Activated T-cell treated with anti-CD3 and anti-CD28 coated beads for 24 hours (primary cell): ENCODE results near the gene FARP1.

Experiments used
- DNase-seq: peaks from one replicate; pipeline ENCODE4 v3.0.0-alpha.2; 2020; ENCODE audit warnings: low read depth

The FARP1 gene

DNA sequence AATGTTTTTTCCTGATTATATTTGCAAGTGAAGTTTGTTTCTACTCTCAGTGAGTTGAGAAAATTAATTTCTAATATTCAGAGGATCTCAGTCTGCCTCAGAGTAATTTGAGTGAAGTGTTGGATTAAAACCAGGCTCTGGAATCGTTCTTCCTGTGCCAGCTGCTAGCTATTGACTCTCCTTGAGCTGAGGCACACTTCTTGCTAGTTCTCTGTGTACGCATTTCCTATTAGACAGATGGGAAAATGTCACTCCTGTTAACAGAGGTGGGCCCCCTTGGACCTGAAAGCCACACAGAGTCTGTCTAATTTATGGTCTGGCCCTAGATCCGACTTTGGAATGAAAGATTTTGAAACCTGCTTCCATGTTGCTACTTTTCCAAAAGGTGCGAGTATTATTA lies 141.8 kb downstream of the FARP1 start:
- DNase-seq, result no peak

DNA sequence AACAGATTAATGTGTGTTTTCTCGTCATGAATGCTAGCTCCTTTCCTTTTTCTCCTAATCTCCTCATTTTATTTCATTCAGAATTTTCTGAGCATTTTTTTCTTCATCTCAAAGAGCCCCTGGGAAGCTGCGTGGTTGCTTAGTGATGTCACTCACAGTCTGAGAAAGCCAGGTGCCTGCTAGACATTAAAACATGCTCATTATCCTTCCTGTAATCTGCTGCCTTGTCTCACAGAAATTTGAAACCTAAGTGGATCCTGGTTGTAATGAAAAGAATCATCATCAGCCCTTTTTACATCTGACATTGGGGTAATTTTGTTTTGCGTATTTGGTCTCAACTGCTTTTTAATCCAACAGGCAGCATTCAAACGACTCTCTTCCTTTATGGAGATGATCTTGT lies 142.4 kb downstream of the FARP1 start:
- DNase-seq, result no peak

DNA sequence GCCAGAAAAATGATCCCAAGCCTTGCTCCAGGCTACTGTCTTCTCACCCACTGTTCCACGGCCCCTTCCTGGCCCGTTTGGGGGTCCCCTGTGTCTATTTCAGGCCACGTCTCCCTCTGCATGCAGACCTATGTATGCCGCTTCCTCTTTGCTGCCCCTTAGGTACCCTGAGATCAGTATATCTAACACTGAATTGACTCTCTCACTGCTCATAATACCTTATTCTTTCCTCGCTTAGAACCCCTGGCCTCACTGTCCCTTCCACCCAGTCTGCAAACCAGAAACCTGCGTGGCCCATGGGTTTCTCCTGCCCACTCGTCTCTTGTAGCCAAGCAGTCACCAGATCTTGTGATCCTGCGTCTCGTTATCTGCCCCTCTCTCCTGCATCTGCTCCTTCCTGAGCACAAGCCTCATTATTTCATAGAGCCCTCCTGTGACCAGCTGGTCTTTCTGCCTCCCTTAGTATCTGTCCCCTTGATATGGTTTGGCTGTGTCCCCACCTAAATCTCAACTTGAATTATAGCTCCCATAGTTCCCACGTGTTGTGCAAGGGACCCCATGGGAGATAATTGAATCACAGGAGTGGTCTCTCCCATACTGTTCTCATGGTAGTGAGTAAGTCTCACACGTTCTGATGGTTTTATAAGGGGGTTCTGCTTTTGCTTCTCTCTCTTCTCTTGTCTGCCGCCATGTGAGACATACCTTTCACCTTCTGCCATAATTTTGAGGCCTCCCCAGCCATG lies 143.1 kb downstream of the FARP1 start:
- DNase-seq, result no peak

DNA sequence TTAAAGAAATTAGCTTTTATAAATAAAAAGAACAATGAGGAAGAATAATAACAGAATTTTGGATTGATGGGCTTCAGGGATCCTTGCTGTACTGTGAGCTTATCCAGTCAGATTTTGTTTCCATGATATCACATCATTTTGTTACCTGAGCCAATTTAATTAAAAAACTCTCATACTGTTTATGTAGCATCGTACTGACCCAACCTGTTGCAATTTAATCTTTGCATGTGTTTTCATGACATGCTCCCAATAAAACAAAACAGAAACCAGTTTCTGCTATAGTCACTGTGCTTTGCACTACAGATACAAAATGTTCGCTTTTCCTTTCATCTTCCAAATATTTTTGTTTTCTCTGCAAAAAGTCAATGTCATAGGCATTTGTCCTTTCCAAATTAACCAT lies 143.9 kb downstream of the FARP1 start:
- DNase-seq, result no peak

DNA sequence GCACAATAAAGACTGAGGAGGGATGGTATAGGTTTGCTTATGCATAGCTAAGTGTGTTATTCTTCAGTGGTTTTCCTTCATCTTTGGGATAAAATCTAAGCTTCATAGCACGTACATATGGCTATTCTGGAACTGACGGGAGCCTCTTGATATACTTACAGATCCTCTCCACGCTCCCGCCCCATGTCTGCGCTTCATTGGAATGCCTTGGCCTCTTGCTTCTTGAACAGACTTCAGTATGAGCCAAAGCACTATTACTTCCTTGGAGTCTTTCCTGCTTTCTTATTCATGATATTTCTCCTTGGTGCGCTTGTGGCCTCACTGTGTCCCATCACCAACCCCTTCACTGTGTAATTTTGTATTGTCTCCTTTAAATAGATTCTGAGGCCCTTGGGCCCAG lies 145.3 kb downstream of the FARP1 start:
- DNase-seq, result no peak

DNA sequence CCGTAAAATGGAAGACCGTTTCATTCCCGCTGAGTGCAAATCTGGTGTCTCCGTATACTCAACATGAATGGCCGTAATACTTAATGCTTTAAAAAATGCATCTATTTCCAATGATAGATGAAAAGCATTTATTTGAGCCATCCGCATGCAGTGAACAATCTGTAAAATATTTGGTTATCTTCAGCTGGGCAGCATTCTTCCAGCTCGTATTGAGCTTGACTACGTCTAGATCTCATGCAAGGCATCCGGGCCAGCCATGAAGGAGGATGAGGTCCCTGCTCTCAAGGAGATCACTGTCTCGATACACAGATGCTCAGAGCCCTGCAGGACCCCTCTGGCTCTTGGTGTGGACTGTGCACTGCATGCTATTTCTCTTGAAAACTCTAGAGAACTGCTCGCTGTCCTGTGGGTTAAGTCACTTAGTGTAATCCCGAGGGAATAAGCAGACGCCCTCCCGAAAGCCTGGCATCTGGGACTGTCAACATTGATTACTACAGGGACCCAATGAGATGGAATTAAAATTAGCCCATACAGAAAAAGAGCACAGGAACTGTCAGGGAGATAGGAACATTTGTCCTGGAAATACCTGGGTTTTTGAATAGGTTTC lies 146.5 kb downstream of the FARP1 start:
- no peak for DNase-seq

DNA sequence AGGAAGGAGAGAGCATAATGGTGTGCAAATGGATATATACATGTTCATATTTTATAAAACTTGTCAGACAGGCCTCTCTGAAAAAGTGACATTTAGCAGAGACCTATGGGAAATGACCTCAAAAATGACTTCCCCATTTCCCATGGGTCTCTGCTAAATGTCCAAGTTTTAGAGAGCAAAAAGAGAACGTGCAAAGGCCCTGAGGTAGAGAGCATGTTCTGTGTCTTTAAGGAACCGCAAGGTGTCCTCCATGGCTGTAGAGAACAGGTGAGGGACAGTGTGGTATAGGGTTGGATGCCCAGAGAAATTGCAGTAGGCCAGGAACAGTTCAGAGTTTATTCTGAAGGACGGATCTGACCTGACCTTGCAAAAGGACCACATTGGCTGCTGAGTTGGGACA lies 147.4 kb downstream of the FARP1 start:
- no peak for DNase-seq

DNA sequence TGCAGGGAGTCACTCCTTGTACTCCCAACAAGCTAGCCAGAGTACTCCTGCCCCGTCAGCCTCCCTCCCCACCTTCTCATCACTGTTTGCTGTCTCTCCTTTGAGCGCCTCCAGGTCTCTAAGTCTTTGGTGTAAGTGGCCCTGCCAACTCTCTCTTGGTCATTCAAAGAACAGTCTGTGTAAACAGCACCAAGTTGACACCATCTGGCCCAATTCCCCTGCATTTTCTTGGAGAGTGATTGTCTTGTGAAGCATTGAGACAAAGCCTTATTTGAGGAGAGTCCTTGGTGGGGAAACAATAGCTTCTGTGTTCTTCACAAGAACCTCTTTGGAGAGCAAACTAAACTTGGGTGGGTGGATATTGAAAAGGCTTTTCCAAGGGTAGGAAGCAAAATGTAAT lies 148.8 kb downstream of the FARP1 start:
- no peak for DNase-seq

DNA sequence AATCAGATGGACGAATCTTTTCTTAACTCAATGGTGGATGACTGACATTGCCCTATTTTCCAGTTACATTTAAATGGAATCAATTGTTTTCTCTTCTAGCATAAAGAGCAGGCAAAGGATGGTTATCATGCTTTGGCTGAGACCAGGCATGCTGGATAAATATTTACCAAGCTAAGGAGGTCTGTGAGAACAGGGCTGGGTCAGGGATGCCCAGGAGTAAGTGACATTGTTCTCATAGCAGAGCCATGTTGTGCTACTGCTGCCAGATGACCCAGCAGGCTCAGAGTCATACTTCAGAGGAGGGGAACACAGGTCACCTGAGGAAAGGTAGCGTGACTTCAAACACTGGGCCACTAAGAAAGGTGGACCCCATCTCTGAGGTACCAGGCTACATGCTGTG lies 150.2 kb downstream of the FARP1 start:
- DNase-seq, result no peak

DNA sequence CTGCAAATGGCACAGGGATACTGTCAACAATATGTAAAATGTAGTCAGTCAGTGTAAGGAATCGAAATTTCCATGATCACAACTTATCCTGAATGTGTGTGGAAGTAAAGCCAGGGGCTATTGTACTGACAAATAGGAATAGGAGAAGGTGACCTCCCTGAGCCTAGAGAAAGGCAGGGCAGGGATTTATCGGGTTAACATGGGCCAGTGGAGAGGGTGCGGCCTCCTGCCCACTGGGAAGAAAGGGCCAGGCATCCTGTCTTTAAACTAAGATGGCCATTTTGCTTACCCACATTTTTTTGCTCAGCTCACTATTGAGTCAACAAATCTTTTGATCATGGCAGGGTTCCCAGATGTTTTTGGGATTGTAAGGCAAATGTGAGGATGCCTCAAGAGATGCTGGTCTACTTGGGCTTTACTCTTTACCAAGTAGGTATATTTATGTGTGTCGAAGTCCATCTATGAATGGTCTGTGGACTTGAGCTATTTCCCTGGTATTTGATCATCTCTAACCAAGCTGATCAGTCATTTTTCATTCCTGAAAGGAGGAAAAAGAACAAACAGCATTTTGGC lies 150.8 kb downstream of the FARP1 start:
- DNase-seq, result no peak

DNA sequence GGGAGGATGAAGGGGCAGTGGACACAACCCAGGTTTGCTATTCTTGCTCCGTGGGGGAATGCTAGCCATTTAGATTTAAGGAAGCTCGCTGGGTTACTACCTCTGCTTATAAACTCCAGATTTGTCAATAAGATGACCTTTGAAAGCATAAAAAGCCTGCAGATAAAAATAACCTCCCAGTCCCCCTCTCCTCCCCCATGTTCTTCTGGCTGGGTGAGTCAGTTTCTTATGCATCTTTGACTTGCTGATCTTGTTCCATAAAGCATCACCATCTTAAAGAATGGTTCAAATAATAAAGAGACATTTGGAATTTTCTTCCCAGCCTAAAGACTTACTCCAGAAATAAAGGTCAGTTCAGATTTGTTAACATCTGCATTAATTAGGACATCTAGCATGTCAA lies 152.5 kb downstream of the FARP1 start:
- DNase-seq, result no peak

DNA sequence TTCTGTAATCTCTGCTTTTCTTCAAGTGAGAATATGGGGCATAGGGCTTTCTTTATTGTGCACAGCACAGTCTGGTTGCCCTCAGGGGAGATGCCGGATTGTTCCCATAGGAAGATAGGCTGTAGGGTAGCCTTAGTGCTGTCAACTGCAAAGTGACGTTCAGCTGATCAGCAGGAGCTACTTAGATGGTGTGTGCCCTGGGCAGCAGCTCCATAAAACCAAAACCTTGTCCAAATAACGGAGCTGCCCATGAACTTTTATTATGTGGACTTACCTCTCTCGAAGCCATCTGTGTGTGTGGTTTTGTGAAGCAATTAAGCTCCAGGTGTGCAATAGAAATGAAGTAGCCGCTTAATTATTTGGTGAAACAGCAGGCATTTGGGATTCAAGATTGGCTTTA lies 154.2 kb downstream of the FARP1 start:
- no peak for DNase-seq

DNA sequence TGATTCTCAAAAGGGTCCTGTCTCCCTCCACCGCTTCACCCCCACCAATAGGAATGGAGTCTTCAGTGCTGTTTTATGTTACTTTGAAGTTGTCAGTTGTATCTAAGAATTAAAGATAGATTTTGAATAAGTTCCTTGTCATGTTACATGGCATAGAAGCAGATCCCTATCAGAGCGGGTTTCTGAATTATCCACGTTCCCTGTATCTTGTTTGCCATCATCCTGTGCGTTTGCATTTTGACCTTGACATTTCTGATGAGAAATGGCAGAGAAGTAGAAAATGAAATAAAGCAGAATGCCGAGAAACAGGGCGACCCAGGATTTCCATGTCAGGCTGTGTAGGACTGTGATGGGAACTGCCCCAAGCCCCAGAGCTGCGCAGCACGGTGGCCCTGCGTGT lies 154.9 kb downstream of the FARP1 start:
- DNase-seq, result no peak

DNA sequence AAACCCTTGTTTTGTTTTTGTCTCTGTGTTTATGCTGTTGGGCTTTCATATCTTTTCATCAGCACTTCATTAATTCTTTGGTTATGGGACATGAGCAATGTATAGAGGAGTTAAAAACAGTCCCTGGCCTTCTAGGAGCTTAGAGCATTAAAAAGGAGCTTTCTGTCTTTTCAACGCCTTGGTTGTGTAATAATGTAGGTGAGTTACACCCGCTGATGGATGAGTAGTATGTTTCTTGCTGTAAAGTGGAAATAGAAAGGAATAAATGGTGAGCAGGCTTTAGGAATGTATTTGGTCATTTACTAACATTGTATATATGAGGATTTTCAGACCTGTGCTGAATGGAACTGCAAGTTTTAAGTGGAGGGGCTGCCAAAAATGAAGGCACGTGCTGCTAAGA lies 155.7 kb downstream of the FARP1 start:
- DNase-seq, result no peak

DNA sequence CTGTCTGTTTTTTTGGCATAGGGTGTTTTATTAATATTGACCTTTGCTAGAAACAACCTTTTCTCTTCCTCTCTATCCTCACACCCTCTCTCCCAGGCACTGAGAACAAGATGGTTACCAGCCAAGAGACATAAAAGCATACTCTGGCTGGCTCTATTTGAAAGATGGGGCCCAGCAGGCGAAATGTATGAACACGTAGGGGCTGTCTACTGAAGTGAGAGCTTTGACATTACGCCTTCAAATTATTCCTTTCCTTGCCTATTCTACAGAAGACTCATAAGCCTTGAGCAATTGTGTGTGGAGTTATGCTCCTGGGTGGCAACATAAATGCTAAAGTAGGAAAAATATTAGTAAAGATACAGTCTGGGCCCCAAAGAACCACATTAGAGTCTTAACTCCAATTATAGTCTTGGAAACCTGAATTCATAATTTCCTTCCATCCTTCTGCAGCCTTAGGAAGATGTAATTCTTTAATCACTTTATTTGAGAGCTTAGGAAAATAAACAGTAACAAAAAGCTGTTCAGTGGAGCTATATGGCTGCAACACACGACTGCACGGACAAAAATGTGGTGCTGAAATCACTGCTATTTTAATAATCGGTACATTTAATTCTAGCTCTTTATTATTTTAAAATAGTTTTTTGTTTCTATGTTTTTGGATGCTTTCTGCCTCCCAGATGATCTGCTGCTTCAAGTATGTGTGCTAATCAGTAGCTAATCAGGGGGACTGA lies 156.5 kb downstream of the FARP1 start:
- DNase-seq, result no peak

DNA sequence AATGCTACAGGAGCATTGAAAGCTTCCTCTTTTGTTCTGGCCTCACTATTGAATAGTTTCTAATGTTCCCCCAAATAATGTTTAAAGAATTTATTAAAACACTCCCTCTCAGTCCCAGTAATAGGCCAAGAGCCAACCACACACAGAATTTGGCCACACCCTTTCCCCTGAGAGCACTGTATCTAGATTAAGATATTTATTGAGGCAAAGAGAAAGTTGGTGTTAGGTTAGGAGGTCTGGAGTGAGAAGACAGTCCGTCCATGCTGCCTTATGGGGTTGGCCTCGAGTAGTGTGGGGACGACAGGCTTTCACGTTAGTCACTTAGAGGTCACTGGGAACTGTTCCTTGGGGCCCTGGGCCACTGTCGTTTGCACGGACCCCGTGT lies 157.1 kb downstream of the FARP1 start:
- no peak for DNase-seq

DNA sequence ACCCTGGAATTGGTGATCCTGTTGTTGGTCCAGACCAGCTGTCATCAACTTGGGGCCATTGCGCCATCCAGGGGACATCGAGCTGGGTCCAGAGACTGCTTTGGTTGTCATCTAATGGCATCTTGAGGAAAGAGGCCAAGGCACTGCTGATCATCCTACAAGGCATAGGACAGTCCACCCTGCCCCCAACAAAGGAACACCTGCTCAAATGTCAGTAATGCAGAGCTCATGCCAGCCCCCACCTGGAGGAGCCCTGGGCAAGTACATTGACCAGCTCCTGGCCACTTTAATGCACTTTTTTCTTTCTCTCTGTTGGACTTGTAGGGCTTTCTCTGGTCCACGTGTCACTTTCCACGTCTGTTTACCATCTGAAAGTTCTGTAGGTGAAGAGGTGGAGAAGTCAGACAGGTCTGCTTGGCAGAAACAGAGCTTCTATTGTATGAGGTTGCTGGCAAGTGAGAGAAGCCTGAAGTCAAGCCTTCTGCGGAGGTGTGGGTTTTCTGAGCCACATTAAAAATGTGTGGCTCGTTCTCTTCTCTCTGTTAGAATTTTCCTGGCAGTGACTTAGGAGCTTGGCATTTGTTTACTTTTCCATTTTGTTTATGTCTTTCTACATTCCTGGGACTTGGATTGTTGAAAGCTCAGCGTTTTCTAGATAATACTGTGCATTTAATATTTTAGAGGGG lies 158.2 kb downstream of the FARP1 start:
- DNase-seq, result no peak

DNA sequence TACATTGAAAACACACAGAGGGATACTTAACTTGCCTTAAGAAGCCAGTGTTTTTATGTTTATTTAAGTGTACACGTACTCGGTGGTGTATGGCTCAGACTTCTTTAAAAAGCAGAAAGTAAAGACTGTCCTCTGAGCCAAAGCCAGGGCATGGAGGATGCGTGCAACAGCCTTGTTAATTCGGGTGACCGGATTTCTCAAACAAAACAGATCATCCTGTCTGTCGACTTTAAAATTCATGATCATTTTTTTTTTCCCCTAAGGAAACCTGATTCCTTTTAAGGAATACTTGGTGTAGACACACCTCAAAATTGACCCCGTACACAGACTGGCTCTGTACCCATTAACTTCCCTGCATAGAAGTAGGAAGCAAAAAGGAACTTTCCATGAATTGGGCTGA lies 158.8 kb downstream of the FARP1 start:
- DNase-seq, result no peak

DNA sequence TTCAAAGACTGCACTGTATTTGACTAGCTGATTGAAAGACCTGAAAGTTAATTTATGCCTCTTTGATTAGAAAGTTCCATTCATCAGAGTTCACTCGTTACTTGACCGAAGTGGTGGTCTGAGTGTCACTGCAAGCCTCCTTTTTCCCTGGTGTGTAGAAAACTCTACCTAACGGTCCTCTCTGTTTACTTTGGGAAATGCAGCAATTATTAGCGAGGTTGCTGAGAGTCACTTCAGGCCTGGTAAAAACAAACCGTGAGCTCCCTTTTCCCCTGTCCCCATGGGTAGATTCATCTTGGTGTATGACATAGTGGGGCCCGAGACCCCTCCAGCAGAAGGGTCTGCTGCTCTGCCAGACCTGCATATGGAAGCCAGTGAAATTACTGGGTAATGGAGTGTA lies 161.0 kb downstream of the FARP1 start:
- DNase-seq, result no peak

DNA sequence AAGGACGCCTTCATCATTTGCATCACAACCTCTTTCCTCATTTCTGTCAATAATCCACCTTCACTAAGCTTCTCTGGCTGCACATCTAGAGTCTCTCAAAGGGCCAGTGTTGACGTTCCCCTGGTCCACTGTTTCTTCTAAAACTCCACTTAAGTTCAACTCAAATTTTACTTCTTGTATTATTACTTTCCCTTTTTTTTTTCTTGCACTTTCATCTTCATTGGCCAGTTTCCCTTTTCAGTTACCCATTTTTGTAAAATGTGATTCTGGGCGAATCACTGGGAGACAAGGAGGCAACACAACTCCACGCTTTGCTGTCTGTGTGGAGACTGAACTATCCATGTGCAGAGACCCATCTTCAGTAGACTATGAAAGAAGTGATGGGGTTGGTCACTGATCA lies 162.8 kb downstream of the FARP1 start:
- DNase-seq, result no peak

DNA sequence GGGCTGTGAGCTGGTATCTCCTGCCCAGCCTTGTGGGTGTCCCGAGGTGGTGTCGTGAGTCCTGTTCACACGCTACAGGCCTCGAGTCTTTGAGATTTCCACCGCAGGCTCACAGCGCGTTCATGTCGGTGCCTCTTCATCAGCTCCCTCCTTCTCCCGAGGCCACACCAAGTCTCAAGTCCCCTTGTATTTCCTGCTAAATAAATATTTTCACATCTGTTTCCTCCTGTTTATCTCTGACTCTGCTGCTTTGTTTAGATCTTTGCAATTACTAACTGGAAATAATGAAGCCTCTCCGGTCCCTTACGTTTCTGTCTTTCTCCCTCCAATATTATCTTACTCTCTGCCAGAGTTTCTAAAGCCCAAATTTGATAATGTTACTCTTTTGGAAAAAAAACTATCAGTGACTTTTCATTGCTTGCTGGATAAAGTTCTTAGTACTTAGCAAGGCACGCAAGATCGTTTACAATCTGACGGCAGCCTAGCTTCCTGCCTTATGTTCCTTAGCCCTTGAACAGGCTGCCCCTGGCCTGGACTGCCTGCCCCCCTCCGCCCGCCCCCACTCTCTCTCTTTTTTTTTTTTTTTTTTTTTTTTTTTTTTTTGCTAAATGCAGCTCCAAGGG lies 164.7 kb downstream of the FARP1 start:
- DNase-seq, result no peak
